H9 (cell line): ENCODE data around the gene PARP9. TPM values are rescaled to one million over a fixed set of nuclear protein-coding genes. Genes with fewer than 3 reads are reported as not detected.
A peak's percentile ranks its signal among the peaks of the same experiment; 100 is the strongest.

ENCODE experiments used
- DNase-seq: peaks from one replicate; pipeline ENCODE4 v3.0.0-alpha.2; 2017
- H2AFZ ChIP-seq: one replicate; pipeline ENCODE4 v1.6.1; 2013; ENCODE audit warnings: mild to moderate bottlenecking, low read length, control low read depth, moderate library complexity
- H2AK5ac ChIP-seq: 2 replicates; pipeline ENCODE4 v1.6.1; 2013; ENCODE audit warnings: low read length, control low read depth, mixed read lengths; ENCODE audit not compliant: insufficient read length
- H2BK120ac ChIP-seq: one replicate; pipeline ENCODE4 v1.6.1; 2013; ENCODE audit warnings: low read depth, mild to moderate bottlenecking, low read length, control low read depth, inconsistent platforms; ENCODE audit not compliant: poor library complexity, severe bottlenecking
- H2BK12ac ChIP-seq: 2 replicates; pipeline ENCODE4 v1.6.1; 2013; ENCODE audit warnings: low read length, control low read depth, mixed read lengths, low read depth; ENCODE audit not compliant: insufficient read length
- H2BK15ac ChIP-seq: 2 replicates; pipeline ENCODE4 v1.6.1; 2013; ENCODE audit warnings: low read depth, low read length, control low read depth
- H2BK20ac ChIP-seq: one replicate; pipeline ENCODE4 v1.6.1; 2013; ENCODE audit warnings: low read depth, mild to moderate bottlenecking, low read length, control low read depth, inconsistent platforms; ENCODE audit not compliant: poor library complexity, severe bottlenecking
- H2BK5ac ChIP-seq: 2 replicates; pipeline ENCODE4 v1.6.1; 2013; ENCODE audit warnings: low read length, control low read depth, mixed read lengths; ENCODE audit not compliant: insufficient read length
- H3K14ac ChIP-seq: 2 replicates; pipeline ENCODE4 v1.6.1; 2013; ENCODE audit warnings: low read length, control low read depth; ENCODE audit not compliant: insufficient read depth
- H3K18ac ChIP-seq: 2 replicates; pipeline ENCODE4 v1.6.1; 2013; ENCODE audit warnings: low read depth, mild to moderate bottlenecking, mixed read lengths, low read length, control low read depth; ENCODE audit not compliant: insufficient read length
- H3K23ac ChIP-seq: 2 replicates; pipeline ENCODE4 v1.6.1; 2013; ENCODE audit warnings: low read length, control low read depth, mixed read lengths, low read depth; ENCODE audit not compliant: insufficient read length
- H3K23me2 ChIP-seq: 2 replicates; pipeline ENCODE4 v1.6.1; 2013; ENCODE audit warnings: low read depth, mild to moderate bottlenecking, mixed read lengths, low read length, control low read depth; ENCODE audit not compliant: insufficient read length, poor library complexity, severe bottlenecking
- H3K27ac ChIP-seq: 2 replicates; pipeline ENCODE4 v1.5.1; 2013; ENCODE audit warnings: low read length, control low read depth, mixed read lengths, low read depth; ENCODE audit not compliant: insufficient read length
- H3K27me3 ChIP-seq: 2 replicates; pipeline ENCODE4 v1.6.1; 2013; ENCODE audit warnings: low read length, control low read depth, inconsistent platforms; ENCODE audit not compliant: insufficient read depth
- H3K4ac ChIP-seq: 2 replicates; pipeline ENCODE4 v1.6.1; 2013; ENCODE audit warnings: low read depth, mild to moderate bottlenecking, control low read depth, inconsistent platforms, low read length, moderate library complexity
- H3K4me1 ChIP-seq: 2 replicates; pipeline ENCODE4 v1.6.1; 2013; ENCODE audit warnings: low read length, control low read depth, inconsistent platforms; ENCODE audit not compliant: insufficient read depth
- H3K4me2 ChIP-seq: 2 replicates; pipeline ENCODE4 v1.6.1; 2013; ENCODE audit warnings: low read length, control low read depth, mixed read lengths; ENCODE audit not compliant: insufficient read length, insufficient read depth
- H3K56ac ChIP-seq: 2 replicates; pipeline ENCODE4 v1.6.1; 2013; ENCODE audit warnings: low read depth, mild to moderate bottlenecking, mixed read lengths, low read length, control low read depth; ENCODE audit not compliant: insufficient read length
- H3K79me1 ChIP-seq: 2 replicates; pipeline ENCODE4 v1.6.1; 2013; ENCODE audit warnings: low read depth, mild to moderate bottlenecking, moderate library complexity, low read length, control low read depth, inconsistent platforms; ENCODE audit not compliant: insufficient read depth, poor library complexity, severe bottlenecking
- H3K79me2 ChIP-seq: 2 replicates; pipeline ENCODE4 v1.6.1; 2013; ENCODE audit warnings: low read length, control low read depth, inconsistent platforms; ENCODE audit not compliant: insufficient read depth
- H3K9ac ChIP-seq: 2 replicates; pipeline ENCODE4 v1.6.1; 2013; ENCODE audit warnings: low read length, control low read depth, mixed read lengths; ENCODE audit not compliant: insufficient read length; ENCODE audit errors: extremely low read depth
- H3K9me3 ChIP-seq: one replicate; pipeline ENCODE4 v1.6.1; 2013; ENCODE audit warnings: low read depth, low read length, inconsistent platforms; ENCODE audit not compliant: control insufficient read depth
- H3T11ph ChIP-seq: one replicate; pipeline ENCODE4 v1.6.1; 2013; ENCODE audit warnings: mild to moderate bottlenecking, low read length, control low read depth, inconsistent platforms
- H4K20me1 ChIP-seq: one replicate; pipeline ENCODE4 v1.6.1; 2013; ENCODE audit not compliant: control insufficient read depth, insufficient read length, insufficient read depth
- H4K5ac ChIP-seq: 2 replicates; pipeline ENCODE4 v1.6.1; 2013; ENCODE audit warnings: low read depth, mild to moderate bottlenecking, mixed read lengths, low read length, control low read depth; ENCODE audit not compliant: insufficient read length
- H4K8ac ChIP-seq: replicated peaks from 2 replicates; pipeline ENCODE4 v1.6.1; 2013; ENCODE audit warnings: low read length, control low read depth, mixed read lengths, low read depth; ENCODE audit not compliant: insufficient read length
- H4K91ac ChIP-seq: 2 replicates; pipeline ENCODE4 v1.6.1; 2013; ENCODE audit warnings: low read depth, mild to moderate bottlenecking, moderate library complexity, mixed read lengths, low read length, control low read depth; ENCODE audit not compliant: insufficient read length
- H3K27ac Mint-ChIP-seq, 3 experiments: 2 replicates in 2 of 3; 3 replicates in 1 of 3; pipeline ENCODE4 v1.8.0; 2020 to 2021; ENCODE audit warnings: mixed read lengths in 3 of 3, mild to moderate bottlenecking in 1 of 3, moderate library complexity in 1 of 3
- H3K27me3 Mint-ChIP-seq: 2 replicates; pipeline ENCODE4 v1.8.0; 2021; ENCODE audit warnings: low read depth, mild to moderate bottlenecking, moderate library complexity, mixed read lengths
- H3K36me3 Mint-ChIP-seq, 3 experiments: 2 replicates in 2 of 3; 3 replicates in 1 of 3; pipeline ENCODE4 v1.8.0; 2020 to 2021; ENCODE audit warnings: low read depth in 3 of 3, mixed read lengths in 3 of 3; ENCODE audit not compliant: insufficient read depth in 1 of 3
- H3K4me1 Mint-ChIP-seq, 2 experiments: 2 replicates each; pipeline ENCODE4 v1.8.0; 2020; ENCODE audit warnings: mixed read lengths in 2 of 2
- H3K4me3 Mint-ChIP-seq, 2 experiments: 2 replicates in 1 of 2; 3 replicates in 1 of 2; pipeline ENCODE4 v1.8.0; 2020 to 2021; ENCODE audit warnings: mild to moderate bottlenecking in 2 of 2, mixed read lengths in 2 of 2, moderate library complexity in 1 of 2
- H3K9me3 Mint-ChIP-seq, 2 experiments: 2 replicates in 1 of 2; 3 replicates in 1 of 2; pipeline ENCODE4 v1.8.0; 2020; ENCODE audit warnings: mild to moderate bottlenecking in 2 of 2, mixed read lengths in 2 of 2, moderate library complexity in 1 of 2
- whole genome bisulfite sequencing: extraction: QIAGEN DNeasy Blood & Tissue Kit; methylation state at CpG from one replicate; pipeline ENCODE4 v1.1.7; 2013; ENCODE audit warnings: missing lambda C conversion rate, low lambda C conversion rate, mixed read lengths; ENCODE audit not compliant: insufficient read length; ENCODE audit errors: extremely low coverage; 5-methylcytosine and 5-hydroxymethylcytosine counted together
- total RNA-seq: library from RNA; stranded (reverse); gene quantifications from 2 replicates; pipeline ENCODE4 v1.2.1, GENCODE V29; 2021
- TF ChIP-seq, protein P1 (sequence below): fragments of 200-600 bp; sonication (generic); conservative IDR thresholded peaks from 3 replicates; pipeline ENCODE4 v1.8.0; 2021; ENCODE audit warnings: antibody characterized with exemption, mild to moderate bottlenecking

The PARP9 gene
- total RNA-seq, 1 experiment from 2014 or later: 3.4 TPM

- no peak overlapping the region for H3K9ac ChIP-seq
Measured at GRCh38 chr3:122484985-122485384, 79.1 kb downstream of the PARP9 start.

More at GRCh38 chr3:122484985-122485384, 79.1 kb downstream of the PARP9 start:
- H2BK15ac ChIP-seq: no peak overlapping the region
- H3K23ac ChIP-seq: no peak overlapping the region
- no peaks in the 10 kb centered on the region for H3K23me2 ChIP-seq
- H4K20me1 ChIP-seq: no peaks in the 10 kb centered on the region
- peaks cover 10% of the 10 kb centered on the region; the same call in 1 of the 2 replicates for H3K79me2 ChIP-seq
- no peaks in the 10 kb centered on the region for H3K27me3 ChIP-seq
- DNase-seq: no peak
- peaks cover 3 to 9% of the 10 kb centered on the region in 2 experiments; a peak in 2 of 4 replicates for H3K4me1 Mint-ChIP-seq
- no peaks in the 10 kb centered on the region for H3K4me1 ChIP-seq
- H3K27me3 Mint-ChIP-seq: no peaks in the 10 kb centered on the region
- H2BK120ac ChIP-seq: no peak overlapping the region
- H3K27ac Mint-ChIP-seq: peak overlapping the region; percentile 16 to 74 (median 67); a peak in 2 of 7 replicates
- H3K4me2 ChIP-seq: no peak overlapping the region
- no peak overlapping the region for H3K18ac ChIP-seq
- H3K56ac ChIP-seq: no peak overlapping the region
- H3K9me3 ChIP-seq: no peaks in the 10 kb centered on the region
- H2AFZ ChIP-seq: no peak overlapping the region
- no peak overlapping the region for H4K5ac ChIP-seq
- WGBS: no CpG with 5 or more reads among the region's 5 CpGs
- H2BK12ac ChIP-seq: no peak overlapping the region
- no peaks in the 10 kb centered on the region for H3K9me3 Mint-ChIP-seq
- no peak overlapping the region for H2BK5ac ChIP-seq
- no peak overlapping the region for H3K4ac ChIP-seq
- no peak overlapping the region for H3K4me3 Mint-ChIP-seq
- peaks cover 0 to 2% (median 0%) of the 10 kb centered on the region in 3 experiments; a peak in 2 of 7 replicates for H3K36me3 Mint-ChIP-seq
- TF ChIP-seq, protein P1, sequence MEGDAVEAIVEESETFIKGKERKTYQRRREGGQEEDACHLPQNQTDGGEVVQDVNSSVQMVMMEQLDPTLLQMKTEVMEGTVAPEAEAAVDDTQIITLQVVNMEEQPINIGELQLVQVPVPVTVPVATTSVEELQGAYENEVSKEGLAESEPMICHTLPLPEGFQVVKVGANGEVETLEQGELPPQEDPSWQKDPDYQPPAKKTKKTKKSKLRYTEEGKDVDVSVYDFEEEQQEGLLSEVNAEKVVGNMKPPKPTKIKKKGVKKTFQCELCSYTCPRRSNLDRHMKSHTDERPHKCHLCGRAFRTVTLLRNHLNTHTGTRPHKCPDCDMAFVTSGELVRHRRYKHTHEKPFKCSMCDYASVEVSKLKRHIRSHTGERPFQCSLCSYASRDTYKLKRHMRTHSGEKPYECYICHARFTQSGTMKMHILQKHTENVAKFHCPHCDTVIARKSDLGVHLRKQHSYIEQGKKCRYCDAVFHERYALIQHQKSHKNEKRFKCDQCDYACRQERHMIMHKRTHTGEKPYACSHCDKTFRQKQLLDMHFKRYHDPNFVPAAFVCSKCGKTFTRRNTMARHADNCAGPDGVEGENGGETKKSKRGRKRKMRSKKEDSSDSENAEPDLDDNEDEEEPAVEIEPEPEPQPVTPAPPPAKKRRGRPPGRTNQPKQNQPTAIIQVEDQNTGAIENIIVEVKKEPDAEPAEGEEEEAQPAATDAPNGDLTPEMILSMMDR: no peak
- H3K27ac ChIP-seq: no peak overlapping the region
- H4K91ac ChIP-seq: no peak overlapping the region
- no peak overlapping the region for H3T11ph ChIP-seq
- H2BK20ac ChIP-seq: no peak overlapping the region
- no peak overlapping the region for H4K8ac ChIP-seq
- H2AK5ac ChIP-seq: no peak overlapping the region
- H3K14ac ChIP-seq: no peak overlapping the region; the same call in 1 of the 2 replicates
- H3K79me1 ChIP-seq: peaks cover 4% of the 10 kb centered on the region
